ENCODE data around the gene COPS2. TPM values are rescaled to one million over a fixed set of nuclear protein-coding genes. Genes with fewer than 3 reads are reported as not detected.

Gene COPS2
- total RNA-seq, 4 donors from 2014 or later: 85.0 to 108 (median 96.9) TPM

GRCh38 chr15:49094923-49095322, 60.5 kb downstream of the COPS2 start:
- TF ChIP-seq CTCF (IDR thresholded peaks at IDR 0.05; ENCODE audit: low read depth): no peak

- no peak for TF ChIP-seq CTCF (IDR thresholded peaks at IDR 0.05; ENCODE audit: low read depth)
These were observed 61.9 kb downstream of the COPS2 start for GRCh38 chr15:49093252-49094105.

GRCh38 chr15:49088996-49089395, 66.4 kb downstream of the COPS2 start:
- no peak for TF ChIP-seq CTCF (IDR thresholded peaks at IDR 0.05; ENCODE audit: low read depth)

- TF ChIP-seq CTCF (IDR thresholded peaks at IDR 0.05; ENCODE audit: low read depth): no peak
These were observed 69.5 kb downstream of the COPS2 start for GRCh38 chr15:49085696-49086459.

- TF ChIP-seq CTCF (IDR thresholded peaks at IDR 0.05; ENCODE audit: low read depth): no peak
These were observed 71.2 kb downstream of the COPS2 start for GRCh38 chr15:49084285-49084570.

GRCh38 chr15:49083401-49084284, 71.8 kb downstream of the COPS2 start:
- no peak for TF ChIP-seq CTCF (IDR thresholded peaks at IDR 0.05; ENCODE audit: low read depth)
